GM20000 (cell line): ENCODE results near the gene DDIT3.

ENCODE experiments used
- DNase-seq: peaks from one replicate; pipeline ENCODE4 v3.0.0; 2012; ENCODE audit warnings: low spot score
- CTCF ChIP-seq: IDR thresholded peaks from 2 replicates; pipeline ENCODE4 v1.5.1; 2012; ENCODE audit warnings: mild to moderate bottlenecking, control low read depth; ENCODE audit errors: extremely low read depth, missing control alignments

Gene DDIT3

DNA sequence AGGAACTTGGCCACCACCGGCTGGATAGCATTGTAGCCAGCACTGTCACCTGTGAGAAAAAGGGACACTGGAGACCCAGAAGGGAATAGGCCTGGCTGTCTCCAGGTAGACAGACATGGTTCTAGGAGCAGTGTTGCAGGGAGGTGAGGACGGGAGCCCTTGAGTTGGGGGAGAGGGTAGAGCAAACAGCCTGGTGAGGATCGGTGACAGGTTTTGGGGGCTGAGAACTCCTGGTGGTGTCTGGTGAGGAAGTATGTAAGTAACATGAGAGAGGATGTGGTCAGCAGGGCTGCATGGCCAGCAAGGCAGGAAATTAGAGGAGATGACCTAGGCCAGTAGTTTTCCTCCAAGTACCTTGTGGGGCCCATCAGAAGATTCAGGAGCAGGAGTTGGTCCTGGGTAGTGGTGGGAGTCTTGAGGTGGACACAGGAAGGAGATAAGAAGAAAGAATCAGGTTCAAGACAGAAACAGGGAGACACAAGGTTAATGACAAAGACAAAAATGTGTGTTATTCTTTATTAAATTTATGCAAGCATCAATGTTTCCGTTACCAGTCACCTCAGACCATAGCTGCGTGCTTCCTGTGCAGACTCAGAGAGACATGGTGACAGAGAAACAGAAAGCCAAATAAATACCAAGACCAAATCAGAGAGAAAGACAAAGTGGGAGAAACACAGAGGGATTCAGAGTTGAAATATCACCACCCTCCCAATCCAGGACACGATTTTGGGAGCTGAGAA, 40.8 kb downstream of the DDIT3 start, which contains the start of gene ARHGAP9:
Gene ARHGAP9 (minus strand): TSS at position 491 of the 740 bp plus-strand sequence. CDS start 460 bp downstream, at position 31.
- no peak for TF ChIP-seq CTCF
- peak; percentile 78 for DNase-seq

DNA sequence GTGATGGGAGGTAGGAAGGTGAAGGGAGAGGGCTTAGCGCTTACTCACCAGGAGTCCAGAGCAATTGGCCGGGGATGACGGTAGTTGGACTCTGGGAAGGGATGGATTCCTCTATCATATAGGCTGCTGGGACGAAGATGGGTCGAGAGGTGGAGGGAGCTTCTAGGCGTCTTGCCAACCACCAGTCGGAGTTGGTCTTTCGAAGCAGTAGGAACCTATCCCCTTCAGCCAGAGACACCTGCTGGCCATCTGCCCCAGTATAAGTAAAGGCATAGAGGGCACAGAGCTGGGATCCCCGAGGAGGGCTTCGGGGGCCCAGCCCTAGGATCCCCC, 41.3 kb downstream of the DDIT3 start:
- no peak for TF ChIP-seq CTCF
- DNase-seq = no peak

DNA sequence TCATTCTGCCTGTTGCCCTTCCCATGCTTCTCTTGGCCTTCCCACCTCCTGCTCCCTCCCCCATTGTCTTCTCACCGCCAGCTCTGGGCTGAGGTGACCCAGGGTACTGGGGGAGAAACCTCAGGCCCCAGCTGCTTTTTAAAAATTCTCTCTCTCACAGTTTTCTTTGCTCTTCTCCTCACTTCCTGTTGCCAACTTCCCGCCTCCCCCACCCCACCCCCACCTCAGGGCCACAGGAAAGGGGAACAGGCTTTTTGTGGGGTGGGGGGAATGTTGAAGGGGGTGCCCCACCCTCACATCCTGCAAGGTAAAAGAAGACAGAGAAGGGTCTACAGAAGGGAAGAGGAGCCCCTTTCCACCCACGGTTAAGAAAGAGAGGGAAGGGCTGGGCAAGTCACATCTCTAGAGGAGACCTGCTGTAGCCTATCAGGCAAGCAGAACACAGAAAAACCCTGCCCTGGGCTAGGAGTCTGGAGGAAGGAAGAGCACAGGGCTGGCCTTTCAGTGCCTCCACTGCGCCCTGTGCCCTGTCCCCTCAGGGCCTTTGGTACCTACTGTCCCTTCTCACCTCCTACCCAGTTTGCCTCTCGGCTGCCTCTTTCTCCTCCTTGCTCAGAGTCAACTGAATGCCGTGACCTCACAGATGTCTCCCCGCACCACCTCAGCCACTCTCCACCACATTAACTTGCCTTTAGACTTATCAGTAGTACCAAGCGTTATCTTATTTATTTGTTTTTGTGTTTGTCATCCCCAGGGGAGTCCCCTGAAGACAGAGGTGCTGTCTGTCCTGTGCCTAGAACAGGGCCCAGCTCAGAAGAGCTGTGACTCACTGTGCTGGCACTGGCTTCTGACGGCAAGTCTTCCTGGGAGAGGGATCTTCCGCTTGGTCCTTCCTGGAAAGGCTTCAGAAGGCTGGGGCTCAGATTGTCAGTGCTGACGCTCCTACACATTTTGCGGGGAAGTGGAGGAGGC, 42.3 kb downstream of the DDIT3 start:
- peak; percentile 71 for DNase-seq
- TF ChIP-seq CTCF = no peak

DNA sequence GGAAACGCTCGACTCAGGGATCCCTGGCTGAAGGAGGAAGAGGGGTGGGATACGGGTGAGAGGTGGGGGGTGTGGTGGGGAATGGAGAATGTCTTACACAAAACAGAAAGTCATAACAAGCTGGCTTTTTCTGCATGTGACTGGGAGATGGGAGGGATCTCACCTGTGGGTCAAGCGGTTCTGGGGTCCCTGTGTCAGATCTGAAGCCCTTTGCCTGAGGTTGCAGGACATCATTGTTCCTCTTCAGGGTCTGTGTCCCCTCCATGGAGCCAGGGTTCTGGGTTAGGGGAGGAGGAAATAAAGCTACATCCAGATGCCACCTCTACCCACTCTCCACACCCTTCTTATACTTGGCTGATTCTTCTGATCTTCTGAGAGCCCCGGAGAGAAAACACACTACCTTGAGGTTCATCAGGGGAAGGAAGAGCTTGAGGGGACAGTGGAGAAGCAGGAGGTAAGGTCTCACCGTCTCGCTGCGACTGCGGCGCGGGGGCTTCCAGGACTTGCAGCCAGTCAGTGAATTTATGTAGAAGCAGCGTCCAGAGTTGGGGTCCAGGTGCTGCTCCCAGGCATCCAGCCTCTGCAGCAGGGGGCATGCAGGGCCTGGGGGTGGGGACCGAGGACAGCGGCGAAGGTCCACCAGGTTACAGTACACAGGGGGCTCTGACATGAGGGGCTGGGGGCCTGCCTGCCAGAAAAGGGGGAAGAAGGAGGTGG, 43.2 kb downstream of the DDIT3 start:
- DNase-seq = no peak
- TF ChIP-seq CTCF = no peak

DNA sequence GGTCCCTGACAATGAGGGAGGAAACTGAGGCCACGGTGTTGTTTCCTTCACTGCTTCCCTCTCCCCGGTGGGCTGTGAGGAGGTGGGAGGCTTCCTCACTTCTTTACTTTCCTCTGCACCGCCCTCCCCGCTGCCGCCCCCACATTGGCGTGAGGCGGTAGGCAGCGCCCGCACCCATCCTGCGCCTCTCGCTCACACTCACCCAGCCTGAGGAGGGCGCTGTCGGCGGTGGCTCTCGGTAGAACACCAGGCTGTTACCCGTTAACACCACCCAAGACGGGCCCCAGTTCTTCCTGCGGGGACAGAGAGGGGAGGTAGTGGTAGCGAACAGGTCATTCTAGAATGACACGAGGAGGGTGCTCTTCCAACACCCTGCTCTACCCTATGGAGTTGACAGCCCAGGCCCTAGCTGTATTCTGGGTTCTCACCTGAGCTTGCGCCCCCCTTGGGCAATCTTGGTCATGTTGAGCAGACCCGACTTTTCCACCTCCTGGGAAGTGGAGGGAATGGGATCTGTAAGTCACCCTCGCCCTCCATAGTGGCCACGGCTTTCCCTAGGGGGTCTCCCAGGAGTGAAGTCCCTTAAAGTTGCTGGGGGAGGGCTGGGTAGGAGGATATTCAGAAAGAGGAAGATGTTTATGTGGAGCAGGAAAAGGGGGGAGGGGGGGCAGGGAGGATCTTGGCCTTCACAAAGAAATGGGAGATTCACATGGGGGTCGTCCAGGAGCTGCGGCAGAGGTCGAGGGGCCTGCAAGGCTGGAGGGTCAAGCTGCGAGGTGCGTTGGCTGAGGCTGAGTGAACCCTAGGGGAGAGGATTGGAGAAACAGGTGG, 43.9 kb downstream of the DDIT3 start:
- TF ChIP-seq CTCF = peak; percentile 68

DNA sequence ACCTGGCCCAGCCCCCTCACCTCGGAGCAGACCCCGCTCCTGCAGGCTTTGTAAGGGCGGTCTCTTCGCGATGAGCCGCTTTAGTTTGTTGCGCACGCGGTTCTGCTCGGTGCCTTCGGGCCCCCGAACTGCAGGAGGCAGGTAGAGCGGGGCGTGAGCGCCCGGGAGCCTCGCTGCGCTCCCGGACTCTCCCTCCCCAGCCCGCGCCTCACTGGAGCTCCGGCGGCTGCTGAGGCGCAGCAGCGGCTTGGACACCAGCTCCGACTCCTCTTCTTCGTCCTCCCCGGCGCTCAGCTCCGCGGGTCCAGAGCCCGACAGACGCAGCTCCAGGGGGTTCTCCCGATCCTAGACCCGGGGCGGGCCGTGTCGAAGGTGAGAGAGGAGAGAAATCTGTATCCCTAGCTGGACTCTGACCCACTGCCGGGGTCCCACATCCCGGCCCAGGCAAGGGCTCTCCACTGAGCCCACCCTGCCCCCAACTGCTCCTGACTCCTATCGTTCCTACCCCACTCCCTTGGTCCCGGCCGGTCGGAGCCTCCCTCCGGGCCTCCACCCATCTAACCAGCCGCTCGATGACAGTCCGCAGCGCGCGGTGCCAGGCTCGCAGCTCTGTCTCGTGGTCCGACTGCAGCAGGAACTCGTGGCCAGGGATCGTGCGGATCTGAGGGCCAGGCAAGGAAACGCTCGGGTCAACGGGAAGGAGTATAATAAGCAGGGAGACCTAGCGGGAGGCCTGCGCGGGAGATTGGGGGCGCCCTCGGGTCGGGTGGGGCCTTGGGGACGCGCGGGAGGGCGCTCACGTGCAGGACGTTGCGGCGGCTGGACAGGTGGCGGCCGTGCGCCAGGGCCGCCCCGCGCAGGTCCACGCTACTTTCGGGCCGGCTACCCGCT, 44.8 kb downstream of the DDIT3 start:
- TF ChIP-seq CTCF = peak; percentile 4
- no peak for DNase-seq

More for the DNA sequence above, 43.9 kb downstream of the DDIT3 start:
- peak; percentile 82 for DNase-seq
